Measurements from ENCODE around the gene JARID2.

- TF ChIP-seq, protein P1, sequence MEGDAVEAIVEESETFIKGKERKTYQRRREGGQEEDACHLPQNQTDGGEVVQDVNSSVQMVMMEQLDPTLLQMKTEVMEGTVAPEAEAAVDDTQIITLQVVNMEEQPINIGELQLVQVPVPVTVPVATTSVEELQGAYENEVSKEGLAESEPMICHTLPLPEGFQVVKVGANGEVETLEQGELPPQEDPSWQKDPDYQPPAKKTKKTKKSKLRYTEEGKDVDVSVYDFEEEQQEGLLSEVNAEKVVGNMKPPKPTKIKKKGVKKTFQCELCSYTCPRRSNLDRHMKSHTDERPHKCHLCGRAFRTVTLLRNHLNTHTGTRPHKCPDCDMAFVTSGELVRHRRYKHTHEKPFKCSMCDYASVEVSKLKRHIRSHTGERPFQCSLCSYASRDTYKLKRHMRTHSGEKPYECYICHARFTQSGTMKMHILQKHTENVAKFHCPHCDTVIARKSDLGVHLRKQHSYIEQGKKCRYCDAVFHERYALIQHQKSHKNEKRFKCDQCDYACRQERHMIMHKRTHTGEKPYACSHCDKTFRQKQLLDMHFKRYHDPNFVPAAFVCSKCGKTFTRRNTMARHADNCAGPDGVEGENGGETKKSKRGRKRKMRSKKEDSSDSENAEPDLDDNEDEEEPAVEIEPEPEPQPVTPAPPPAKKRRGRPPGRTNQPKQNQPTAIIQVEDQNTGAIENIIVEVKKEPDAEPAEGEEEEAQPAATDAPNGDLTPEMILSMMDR (IDR thresholded peaks at IDR 0.05): no peak
- TF ChIP-seq POLR2A (IDR thresholded peaks at IDR 0.05): no peak
Measured at GRCh38 chr6:15406452-15406851, 160.6 kb downstream of the JARID2 start.

Measured in heart left ventricle (tissue), 13 donors.